ENCODE results near the gene CCDC174. TPM values are rescaled to one million over a fixed set of nuclear protein-coding genes. Genes with fewer than 3 reads are reported as not detected.

The CCDC174 gene
- total and polyA plus RNA-seq, 7 donors: 10.8 to 21.3 (median 13.3) TPM

DNA sequence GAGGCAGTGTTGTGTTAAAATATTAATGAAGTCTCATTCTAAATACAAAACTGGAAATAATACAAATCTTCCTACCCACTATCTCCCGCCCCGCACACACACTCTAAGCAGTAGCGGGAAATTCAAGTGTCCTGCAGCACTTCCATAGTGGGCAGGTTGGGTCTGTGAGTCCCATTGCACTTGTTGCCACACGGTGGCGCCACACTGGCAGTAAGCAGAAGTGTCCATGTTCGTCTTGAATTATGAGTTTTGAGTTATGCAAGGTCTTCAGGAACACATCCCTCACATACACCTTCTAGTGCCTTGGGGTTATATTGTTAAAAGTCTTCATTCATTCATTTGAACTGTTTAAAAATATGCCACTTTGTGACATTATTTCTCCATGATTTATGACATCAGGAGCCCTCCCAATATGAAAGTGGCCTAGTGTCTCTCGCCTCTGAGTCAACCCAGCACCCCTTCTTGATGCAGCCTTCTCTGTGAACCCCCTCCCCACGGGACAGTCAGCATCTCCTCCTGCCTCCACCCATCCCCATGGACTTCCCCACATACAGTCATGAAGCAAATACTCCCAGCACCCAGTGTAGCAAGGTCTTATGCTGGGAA is 17.6 kb upstream of the CCDC174 start:
- Histone ChIP-seq H3K4me1 (no peaks in the 10 kb centered on the region), H3K4me3 (no peak overlapping the region), H3K27ac (no peak overlapping the region), H3K27me3 (peaks cover 0 to 19% (median 0%) of the 10 kb centered on the region in 3 donors), H3K36me3 (no peaks in the 10 kb centered on the region), H3K9me3 (no peaks in the 10 kb centered on the region)
- DNase-seq: no peak
- TF ChIP-seq EP300 (IDR thresholded peaks at IDR 0.05): no peak
- TF ChIP-seq, protein P1, sequence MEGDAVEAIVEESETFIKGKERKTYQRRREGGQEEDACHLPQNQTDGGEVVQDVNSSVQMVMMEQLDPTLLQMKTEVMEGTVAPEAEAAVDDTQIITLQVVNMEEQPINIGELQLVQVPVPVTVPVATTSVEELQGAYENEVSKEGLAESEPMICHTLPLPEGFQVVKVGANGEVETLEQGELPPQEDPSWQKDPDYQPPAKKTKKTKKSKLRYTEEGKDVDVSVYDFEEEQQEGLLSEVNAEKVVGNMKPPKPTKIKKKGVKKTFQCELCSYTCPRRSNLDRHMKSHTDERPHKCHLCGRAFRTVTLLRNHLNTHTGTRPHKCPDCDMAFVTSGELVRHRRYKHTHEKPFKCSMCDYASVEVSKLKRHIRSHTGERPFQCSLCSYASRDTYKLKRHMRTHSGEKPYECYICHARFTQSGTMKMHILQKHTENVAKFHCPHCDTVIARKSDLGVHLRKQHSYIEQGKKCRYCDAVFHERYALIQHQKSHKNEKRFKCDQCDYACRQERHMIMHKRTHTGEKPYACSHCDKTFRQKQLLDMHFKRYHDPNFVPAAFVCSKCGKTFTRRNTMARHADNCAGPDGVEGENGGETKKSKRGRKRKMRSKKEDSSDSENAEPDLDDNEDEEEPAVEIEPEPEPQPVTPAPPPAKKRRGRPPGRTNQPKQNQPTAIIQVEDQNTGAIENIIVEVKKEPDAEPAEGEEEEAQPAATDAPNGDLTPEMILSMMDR (IDR thresholded peaks at IDR 0.05): peak in 2 of 4 experiments; percentile 14 to 43
- intact Hi-C loops (cut with DNase I): no loop called here
- WGBS, 2 donors: 44 to 49% methylated on average over 8 of the region's 8 CpGs

DNA sequence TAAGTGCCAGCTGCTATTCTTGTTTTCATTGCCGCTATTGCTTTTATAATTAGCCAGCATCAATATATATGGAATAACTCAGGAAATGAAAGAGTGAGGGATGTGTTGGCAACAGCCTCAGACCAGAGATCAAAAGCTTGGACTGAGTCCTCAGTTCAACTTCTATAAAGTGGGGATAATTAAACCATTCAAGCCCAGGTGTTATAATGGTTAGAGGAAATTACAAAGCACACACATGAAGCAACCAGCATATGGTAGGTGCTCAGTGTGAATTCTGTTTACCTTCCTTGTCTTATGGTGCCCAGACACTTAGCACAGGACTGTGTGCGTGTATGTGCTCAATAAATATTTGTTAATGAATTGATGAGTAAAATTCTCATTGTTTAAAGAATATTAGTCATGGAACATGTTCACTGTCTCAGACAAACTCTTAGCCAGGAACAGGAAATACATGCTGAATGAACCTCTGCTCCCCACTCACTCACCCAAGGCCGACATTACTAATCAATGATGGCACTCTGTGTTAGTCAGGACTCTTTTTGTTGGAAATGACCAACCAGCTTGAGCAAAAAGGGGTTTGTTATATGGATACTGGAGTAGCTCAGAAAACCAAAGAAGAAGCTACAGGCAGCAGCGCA is 16.7 kb upstream of the CCDC174 start:
- Histone ChIP-seq H3K4me3 (no peak overlapping the region), H3K9me3 (no peaks in the 10 kb centered on the region), H3K4me1 (no peaks in the 10 kb centered on the region), H3K27ac (no peak overlapping the region), H3K36me3 (no peaks in the 10 kb centered on the region), H3K27me3 (peaks cover 0 to 29% (median 0%) of the 10 kb centered on the region in 3 donors)
- TF ChIP-seq POLR2A (IDR thresholded peaks at IDR 0.05): no peak
- no peak for TF ChIP-seq EP300 (IDR thresholded peaks at IDR 0.05)
- TF ChIP-seq, protein P1 (IDR thresholded peaks at IDR 0.05): no peak
- no peak for TF ChIP-seq POLR2AphosphoS5 (IDR thresholded peaks at IDR 0.05)
- intact Hi-C loops (cut with DNase I): no loop called here
- 34 to 70% methylated on average over 4 of the region's 4 CpGs for WGBS, 2 donors
- no peak for DNase-seq

DNA sequence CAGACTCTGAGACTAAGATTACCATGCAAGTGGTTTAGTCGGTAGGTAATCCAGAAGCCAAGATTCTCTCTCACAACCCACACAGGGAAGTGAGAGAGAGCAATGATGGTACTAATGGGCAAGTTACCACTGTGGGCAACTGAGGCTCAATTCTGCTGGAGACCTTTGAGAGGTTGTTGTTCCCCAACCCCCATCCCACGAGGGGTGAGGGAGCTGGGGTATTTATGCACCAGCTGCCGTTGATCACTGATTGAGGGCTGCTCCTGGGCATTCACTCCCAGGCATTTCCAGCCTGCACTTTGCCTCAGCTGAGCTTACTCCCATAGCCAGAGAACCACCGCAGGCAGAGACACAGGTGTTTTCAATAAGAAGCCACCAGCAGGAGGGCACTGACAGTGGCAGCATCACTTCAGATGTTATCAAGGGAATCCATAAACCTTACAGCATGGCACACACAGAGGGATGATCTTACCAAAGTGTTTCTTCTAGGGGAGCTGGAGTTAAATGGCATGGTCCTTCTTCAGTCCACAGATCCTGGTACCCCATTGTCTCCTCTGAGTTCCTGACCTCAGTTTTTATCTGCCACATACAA is 15.0 kb upstream of the CCDC174 start:
- peaks cover 0 to 46% (median 0%) of the 10 kb centered on the region in 3 donors for H3K27me3 ChIP-seq
- 80 to 95% methylated on average over 4 of the region's 4 CpGs for WGBS, 2 donors
- H3K4me3 ChIP-seq: no peak overlapping the region
- TF ChIP-seq POLR2AphosphoS5 (IDR thresholded peaks at IDR 0.05) (no peak), POLR2A (IDR thresholded peaks at IDR 0.05) (no peak), EP300 (IDR thresholded peaks at IDR 0.05) (no peak)
- TF ChIP-seq, protein P1 (IDR thresholded peaks at IDR 0.05): no peak
- no peak overlapping the region for H3K27ac ChIP-seq
- H3K9me3 ChIP-seq: no peaks in the 10 kb centered on the region
- H3K4me1 ChIP-seq: no peaks in the 10 kb centered on the region
- no peak for DNase-seq
- no peaks in the 10 kb centered on the region for H3K36me3 ChIP-seq
- intact Hi-C loops (cut with DNase I): no loop called here

DNA sequence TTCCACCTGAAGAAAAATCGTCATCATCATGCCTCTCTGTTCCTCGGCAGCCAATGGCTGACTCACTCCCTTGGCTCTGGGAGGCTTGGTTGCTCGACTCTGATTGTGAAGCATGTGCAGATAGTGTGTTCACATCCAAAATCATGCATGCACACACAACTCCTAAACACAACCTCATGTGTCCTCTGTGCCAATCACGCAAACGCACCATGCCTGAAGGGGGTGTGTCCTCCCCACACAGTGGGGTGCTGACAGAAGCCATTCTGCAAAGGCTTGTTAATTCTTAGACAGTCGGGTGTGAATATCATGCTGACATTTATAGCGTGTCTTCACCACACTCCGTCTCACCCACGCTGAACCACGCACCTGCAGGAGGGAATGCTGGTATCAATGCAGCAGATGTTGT is 11.4 kb upstream of the CCDC174 start:
- 26 to 71% methylated on average over 10 of the region's 10 CpGs for WGBS, 2 donors
- intact Hi-C loops (cut with DNase I): no loop called here
- Histone ChIP-seq H3K27ac (no peak overlapping the region), H3K36me3 (no peaks in the 10 kb centered on the region), H3K9me3 (no peaks in the 10 kb centered on the region), H3K4me1 (no peaks in the 10 kb centered on the region), H3K4me3 (no peak overlapping the region), H3K27me3 (peaks cover 0 to 49% (median 0%) of the 10 kb centered on the region in 3 donors)
- DNase-seq: no peak
- TF ChIP-seq POLR2AphosphoS5 (IDR thresholded peaks at IDR 0.05): no peak
- TF ChIP-seq POLR2A (IDR thresholded peaks at IDR 0.05): no peak
- no peak for TF ChIP-seq EP300 (IDR thresholded peaks at IDR 0.05)
- TF ChIP-seq, protein P1 (IDR thresholded peaks at IDR 0.05): no peak
